ENCODE results near the gene RCVRN. TPM values are rescaled to one million over a fixed set of nuclear protein-coding genes. Genes with fewer than 3 reads are reported as not detected.

The RCVRN gene
- total and polyA plus RNA-seq, 9 of the 15 experiments (the other 6 are each of a cell fraction or from before 2014, with no cell fraction given): not detected

DNA sequence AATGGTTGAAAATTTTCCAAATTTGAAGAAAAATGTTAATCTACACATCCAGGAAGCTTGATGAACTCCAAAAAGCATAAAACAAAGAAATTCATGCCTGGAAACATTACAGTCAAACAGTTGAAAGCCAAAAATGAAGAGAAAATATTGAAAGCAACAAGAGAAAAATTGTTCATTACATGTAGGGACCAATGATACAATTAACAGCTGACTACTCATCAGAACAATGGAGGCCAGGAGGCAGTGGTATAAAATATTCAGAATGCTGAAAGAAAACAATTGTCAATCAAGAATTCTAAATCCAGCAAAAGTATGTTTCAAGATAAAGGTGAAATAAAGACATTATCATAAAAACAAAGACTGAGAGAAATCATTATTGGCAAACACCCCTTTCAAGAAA lies 21.6 kb downstream of the RCVRN start:
- ATAC-seq (no peak), FAIRE-seq (no peak), DNase-seq (ENCODE audit: extremely low read depth in 1 of 4, low spot score in 3 of 4) (no peak)
- Histone ChIP-seq H3K36me3 (ENCODE audit: control insufficient read depth, insufficient read depth, low read length) (no peaks in the 10 kb centered on the region), H4K20me1 (replicated peaks; ENCODE audit: control insufficient read depth, insufficient read depth, low read length) (no peaks in the 10 kb centered on the region), H3K4me2 (ENCODE audit: insufficient read depth, low read length) (no peak overlapping the region), H3K4me1 (replicated peaks in 1 of 2; ENCODE audit: control insufficient read depth in 2 of 2, insufficient read depth in 2 of 2, low read length in 2 of 2) (no peaks in the 10 kb centered on the region), H3K79me2 (ENCODE audit: control insufficient read depth, insufficient read depth, low read length) (no peaks in the 10 kb centered on the region), H3K27ac (ENCODE audit: extremely low read depth, low read depth, low read length) (no peak overlapping the region), H3K9me3 (replicated peaks; ENCODE audit: control insufficient read depth, insufficient read depth, low read depth, low read length) (no peaks in the 10 kb centered on the region), H3K9me1 (ENCODE audit: control insufficient read depth, insufficient read depth, low read length) (no peaks in the 10 kb centered on the region), H3K4me3 (no peak overlapping the region), H3K9ac (ENCODE audit: insufficient read depth in 1 of 2, low read depth in 2 of 2, low read length in 2 of 2) (no peak overlapping the region), H2AFZ (ENCODE audit: low read depth, low read length) (no peak overlapping the region), H3K27me3 (ENCODE audit: control insufficient read depth in 2 of 2, insufficient read depth in 2 of 2, low read length in 2 of 2) (no peaks in the 10 kb centered on the region)
- POLR2A ChIA-PET: no interaction called here
- no TSS peak for BruUV-seq (replicated peaks)
- CTCF ChIA-PET (ENCODE audit: low intra/inter-chr PET ratio): no interaction called here
- intact Hi-C loops (cut with micrococcal nuclease): no loop called here
- in situ Hi-C loops (cut with MboI): no loop called here
- TF ChIP-seq TRIM28 (IDR thresholded peaks at IDR 0.05) (0 out of 2 replicates have a peak, but pooled peaks have one; percentile 35), CBX3 (IDR thresholded peaks at IDR 0.05; ENCODE audit: borderline replicate concordance in 1 of 2, low read length in 2 of 2) (peak in 1 of 2 experiments; percentile 32; a peak in 1 of 3 replicates), MCM2 (IDR thresholded peaks at IDR 0.05; ENCODE audit: low read depth) (no peak)

DNA sequence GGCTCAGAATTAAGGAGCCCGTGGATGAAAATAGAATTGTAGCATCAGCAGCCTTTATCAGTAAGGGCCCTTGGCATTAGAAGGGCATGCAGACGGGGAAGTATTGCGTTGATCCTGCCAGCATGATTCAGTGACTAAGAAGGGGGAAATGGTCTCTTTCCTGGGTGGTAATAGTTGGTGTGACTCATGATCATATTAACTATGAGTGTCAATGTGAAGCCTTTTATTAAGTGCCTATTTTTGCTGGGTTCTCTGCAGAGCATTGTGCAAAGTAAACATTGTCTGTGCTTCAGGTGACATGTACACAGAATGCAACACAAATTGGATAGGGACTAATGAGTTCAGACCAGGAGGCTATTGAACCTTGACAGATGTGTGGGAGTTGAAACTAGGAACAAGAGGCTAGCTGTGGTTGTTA lies 24.5 kb downstream of the RCVRN start:
- Histone ChIP-seq H3K79me2 (ENCODE audit: control insufficient read depth, insufficient read depth, low read length) (no peaks in the 10 kb centered on the region), H3K4me1 (replicated peaks in 1 of 2; ENCODE audit: control insufficient read depth in 2 of 2, insufficient read depth in 2 of 2, low read length in 2 of 2) (no peaks in the 10 kb centered on the region), H3K27ac (ENCODE audit: extremely low read depth, low read depth, low read length) (no peak overlapping the region), H3K4me3 (no peak overlapping the region), H3K9ac (ENCODE audit: insufficient read depth in 1 of 2, low read depth in 2 of 2, low read length in 2 of 2) (no peak overlapping the region), H4K20me1 (replicated peaks; ENCODE audit: control insufficient read depth, insufficient read depth, low read length) (no peaks in the 10 kb centered on the region), H3K36me3 (ENCODE audit: control insufficient read depth, insufficient read depth, low read length) (no peaks in the 10 kb centered on the region), H3K27me3 (ENCODE audit: control insufficient read depth in 2 of 2, insufficient read depth in 2 of 2, low read length in 2 of 2) (no peaks in the 10 kb centered on the region), H3K9me1 (ENCODE audit: control insufficient read depth, insufficient read depth, low read length) (no peaks in the 10 kb centered on the region), H2AFZ (ENCODE audit: low read depth, low read length) (no peak overlapping the region), H3K9me3 (replicated peaks; ENCODE audit: control insufficient read depth, insufficient read depth, low read depth, low read length) (no peaks in the 10 kb centered on the region), H3K4me2 (ENCODE audit: insufficient read depth, low read length) (no peak overlapping the region)
- FAIRE-seq (no peak), DNase-seq (ENCODE audit: extremely low read depth in 1 of 4, low spot score in 3 of 4) (no peak), ATAC-seq (no peak)
- TF ChIP-seq RHOXF2B (CRISPR knock-in tag; conservative IDR thresholded peaks at IDR 0.05) (no peak), KAT2B (IDR thresholded peaks at IDR 0.05; ENCODE audit: low read depth, low read length) (no peak), ZSCAN29 (IDR thresholded peaks at IDR 0.05) (no peak), ZFP36 (IDR thresholded peaks at IDR 0.05; ENCODE audit: low read depth, low read length, partially characterized antibody) (no peak), NR2F6 (CRISPR knock-in tag; IDR thresholded peaks at IDR 0.05) (no peak), SIN3B (IDR thresholded peaks at IDR 0.05; ENCODE audit: low read depth) (no peak), KLF13 (tag; IDR thresholded peaks at IDR 0.05; ENCODE audit: borderline replicate concordance, low read depth) (no peak)
- TF ChIP-seq, protein P1, sequence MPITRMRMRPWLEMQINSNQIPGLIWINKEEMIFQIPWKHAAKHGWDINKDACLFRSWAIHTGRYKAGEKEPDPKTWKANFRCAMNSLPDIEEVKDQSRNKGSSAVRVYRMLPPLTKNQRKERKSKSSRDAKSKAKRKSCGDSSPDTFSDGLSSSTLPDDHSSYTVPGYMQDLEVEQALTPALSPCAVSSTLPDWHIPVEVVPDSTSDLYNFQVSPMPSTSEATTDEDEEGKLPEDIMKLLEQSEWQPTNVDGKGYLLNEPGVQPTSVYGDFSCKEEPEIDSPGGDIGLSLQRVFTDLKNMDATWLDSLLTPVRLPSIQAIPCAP (CRISPR knock-in tag; IDR thresholded peaks at IDR 0.05; ENCODE audit: borderline replicate concordance): no peak
- ChIA-PET CTCF (ENCODE audit: low intra/inter-chr PET ratio) (no interaction called here), POLR2A (interaction anchor here (0.6 kb wide), 1 partner anchor 8 kb away, joined by 3 read pairs; no protein-coding TSS in a partner anchor)
- no TSS peak for BruUV-seq (replicated peaks)
- intact Hi-C loops (cut with micrococcal nuclease): no loop called here
- in situ Hi-C loops (cut with MboI): no loop called here
- 4% methylated on average over 3 of the region's 3 CpGs for WGBS (ENCODE audit: insufficient coverage, low coverage, missing lambda C conversion rate)

Data from K562 (cell line).